H9 (cell line): ENCODE data around the gene SNX18. TPM values are rescaled to one million over a fixed set of nuclear protein-coding genes. Genes with fewer than 3 reads are reported as not detected.

ENCODE experiments used
- DNase-seq: peaks from one replicate; pipeline ENCODE4 v3.0.0-alpha.2; 2017
- H2AFZ ChIP-seq: one replicate; pipeline ENCODE4 v1.6.1; 2013; ENCODE audit warnings: mild to moderate bottlenecking, low read length, control low read depth, moderate library complexity
- H2AK5ac ChIP-seq: 2 replicates; pipeline ENCODE4 v1.6.1; 2013; ENCODE audit warnings: low read length, control low read depth, mixed read lengths; ENCODE audit not compliant: insufficient read length
- H2BK120ac ChIP-seq: one replicate; pipeline ENCODE4 v1.6.1; 2013; ENCODE audit warnings: low read depth, mild to moderate bottlenecking, low read length, control low read depth, inconsistent platforms; ENCODE audit not compliant: poor library complexity, severe bottlenecking
- H2BK12ac ChIP-seq: 2 replicates; pipeline ENCODE4 v1.6.1; 2013; ENCODE audit warnings: low read length, control low read depth, mixed read lengths, low read depth; ENCODE audit not compliant: insufficient read length
- H2BK15ac ChIP-seq: 2 replicates; pipeline ENCODE4 v1.6.1; 2013; ENCODE audit warnings: low read depth, low read length, control low read depth
- H2BK20ac ChIP-seq: one replicate; pipeline ENCODE4 v1.6.1; 2013; ENCODE audit warnings: low read depth, mild to moderate bottlenecking, low read length, control low read depth, inconsistent platforms; ENCODE audit not compliant: poor library complexity, severe bottlenecking
- H2BK5ac ChIP-seq: 2 replicates; pipeline ENCODE4 v1.6.1; 2013; ENCODE audit warnings: low read length, control low read depth, mixed read lengths; ENCODE audit not compliant: insufficient read length
- H3K14ac ChIP-seq: 2 replicates; pipeline ENCODE4 v1.6.1; 2013; ENCODE audit warnings: low read length, control low read depth; ENCODE audit not compliant: insufficient read depth
- H3K18ac ChIP-seq: 2 replicates; pipeline ENCODE4 v1.6.1; 2013; ENCODE audit warnings: low read depth, mild to moderate bottlenecking, mixed read lengths, low read length, control low read depth; ENCODE audit not compliant: insufficient read length
- H3K23ac ChIP-seq: 2 replicates; pipeline ENCODE4 v1.6.1; 2013; ENCODE audit warnings: low read length, control low read depth, mixed read lengths, low read depth; ENCODE audit not compliant: insufficient read length
- H3K23me2 ChIP-seq: 2 replicates; pipeline ENCODE4 v1.6.1; 2013; ENCODE audit warnings: low read depth, mild to moderate bottlenecking, mixed read lengths, low read length, control low read depth; ENCODE audit not compliant: insufficient read length, poor library complexity, severe bottlenecking
- H3K27ac ChIP-seq: 2 replicates; pipeline ENCODE4 v1.5.1; 2013; ENCODE audit warnings: low read length, control low read depth, mixed read lengths, low read depth; ENCODE audit not compliant: insufficient read length
- H3K27me3 ChIP-seq: 2 replicates; pipeline ENCODE4 v1.6.1; 2013; ENCODE audit warnings: low read length, control low read depth, inconsistent platforms; ENCODE audit not compliant: insufficient read depth
- H3K4ac ChIP-seq: 2 replicates; pipeline ENCODE4 v1.6.1; 2013; ENCODE audit warnings: low read depth, mild to moderate bottlenecking, control low read depth, inconsistent platforms, low read length, moderate library complexity
- H3K4me1 ChIP-seq: 2 replicates; pipeline ENCODE4 v1.6.1; 2013; ENCODE audit warnings: low read length, control low read depth, inconsistent platforms; ENCODE audit not compliant: insufficient read depth
- H3K4me2 ChIP-seq: 2 replicates; pipeline ENCODE4 v1.6.1; 2013; ENCODE audit warnings: low read length, control low read depth, mixed read lengths; ENCODE audit not compliant: insufficient read length, insufficient read depth
- H3K56ac ChIP-seq: 2 replicates; pipeline ENCODE4 v1.6.1; 2013; ENCODE audit warnings: low read depth, mild to moderate bottlenecking, mixed read lengths, low read length, control low read depth; ENCODE audit not compliant: insufficient read length
- H3K79me1 ChIP-seq: 2 replicates; pipeline ENCODE4 v1.6.1; 2013; ENCODE audit warnings: low read depth, mild to moderate bottlenecking, moderate library complexity, low read length, control low read depth, inconsistent platforms; ENCODE audit not compliant: insufficient read depth, poor library complexity, severe bottlenecking
- H3K79me2 ChIP-seq: 2 replicates; pipeline ENCODE4 v1.6.1; 2013; ENCODE audit warnings: low read length, control low read depth, inconsistent platforms; ENCODE audit not compliant: insufficient read depth
- H3K9ac ChIP-seq: 2 replicates; pipeline ENCODE4 v1.6.1; 2013; ENCODE audit warnings: low read length, control low read depth, mixed read lengths; ENCODE audit not compliant: insufficient read length; ENCODE audit errors: extremely low read depth
- H3K9me3 ChIP-seq: one replicate; pipeline ENCODE4 v1.6.1; 2013; ENCODE audit warnings: low read depth, low read length, inconsistent platforms; ENCODE audit not compliant: control insufficient read depth
- H3T11ph ChIP-seq: one replicate; pipeline ENCODE4 v1.6.1; 2013; ENCODE audit warnings: mild to moderate bottlenecking, low read length, control low read depth, inconsistent platforms
- H4K20me1 ChIP-seq: one replicate; pipeline ENCODE4 v1.6.1; 2013; ENCODE audit not compliant: control insufficient read depth, insufficient read length, insufficient read depth
- H4K5ac ChIP-seq: 2 replicates; pipeline ENCODE4 v1.6.1; 2013; ENCODE audit warnings: low read depth, mild to moderate bottlenecking, mixed read lengths, low read length, control low read depth; ENCODE audit not compliant: insufficient read length
- H4K8ac ChIP-seq: replicated peaks from 2 replicates; pipeline ENCODE4 v1.6.1; 2013; ENCODE audit warnings: low read length, control low read depth, mixed read lengths, low read depth; ENCODE audit not compliant: insufficient read length
- H4K91ac ChIP-seq: 2 replicates; pipeline ENCODE4 v1.6.1; 2013; ENCODE audit warnings: low read depth, mild to moderate bottlenecking, moderate library complexity, mixed read lengths, low read length, control low read depth; ENCODE audit not compliant: insufficient read length
- H3K27ac Mint-ChIP-seq, 3 experiments: 2 replicates in 2 of 3; 3 replicates in 1 of 3; pipeline ENCODE4 v1.8.0; 2020 to 2021; ENCODE audit warnings: mixed read lengths in 3 of 3, mild to moderate bottlenecking in 1 of 3, moderate library complexity in 1 of 3
- H3K27me3 Mint-ChIP-seq: 2 replicates; pipeline ENCODE4 v1.8.0; 2021; ENCODE audit warnings: low read depth, mild to moderate bottlenecking, moderate library complexity, mixed read lengths
- H3K36me3 Mint-ChIP-seq, 3 experiments: 2 replicates in 2 of 3; 3 replicates in 1 of 3; pipeline ENCODE4 v1.8.0; 2020 to 2021; ENCODE audit warnings: low read depth in 3 of 3, mixed read lengths in 3 of 3; ENCODE audit not compliant: insufficient read depth in 1 of 3
- H3K4me1 Mint-ChIP-seq, 2 experiments: 2 replicates each; pipeline ENCODE4 v1.8.0; 2020; ENCODE audit warnings: mixed read lengths in 2 of 2
- H3K4me3 Mint-ChIP-seq, 2 experiments: 2 replicates in 1 of 2; 3 replicates in 1 of 2; pipeline ENCODE4 v1.8.0; 2020 to 2021; ENCODE audit warnings: mild to moderate bottlenecking in 2 of 2, mixed read lengths in 2 of 2, moderate library complexity in 1 of 2
- H3K9me3 Mint-ChIP-seq, 2 experiments: 2 replicates in 1 of 2; 3 replicates in 1 of 2; pipeline ENCODE4 v1.8.0; 2020; ENCODE audit warnings: mild to moderate bottlenecking in 2 of 2, mixed read lengths in 2 of 2, moderate library complexity in 1 of 2
- WGBS: extraction: QIAGEN DNeasy Blood & Tissue Kit; methylation state at CpG from one replicate; pipeline ENCODE4 v1.1.7; 2013; ENCODE audit warnings: missing lambda C conversion rate, low lambda C conversion rate, mixed read lengths; ENCODE audit not compliant: insufficient read length; ENCODE audit errors: extremely low coverage; 5-methylcytosine and 5-hydroxymethylcytosine counted together
- total RNA-seq: library from RNA; stranded (reverse); gene quantifications from 2 replicates; pipeline ENCODE4 v1.2.1, GENCODE V29; 2021
- TF ChIP-seq, protein P1 (sequence below): fragments of 200-600 bp; sonication (generic); conservative IDR thresholded peaks from 3 replicates; pipeline ENCODE4 v1.8.0; 2021; ENCODE audit warnings: antibody characterized with exemption, mild to moderate bottlenecking

SNX18 gene
- total RNA-seq, 1 experiment from 2014 or later = 17.2 TPM

DNA sequence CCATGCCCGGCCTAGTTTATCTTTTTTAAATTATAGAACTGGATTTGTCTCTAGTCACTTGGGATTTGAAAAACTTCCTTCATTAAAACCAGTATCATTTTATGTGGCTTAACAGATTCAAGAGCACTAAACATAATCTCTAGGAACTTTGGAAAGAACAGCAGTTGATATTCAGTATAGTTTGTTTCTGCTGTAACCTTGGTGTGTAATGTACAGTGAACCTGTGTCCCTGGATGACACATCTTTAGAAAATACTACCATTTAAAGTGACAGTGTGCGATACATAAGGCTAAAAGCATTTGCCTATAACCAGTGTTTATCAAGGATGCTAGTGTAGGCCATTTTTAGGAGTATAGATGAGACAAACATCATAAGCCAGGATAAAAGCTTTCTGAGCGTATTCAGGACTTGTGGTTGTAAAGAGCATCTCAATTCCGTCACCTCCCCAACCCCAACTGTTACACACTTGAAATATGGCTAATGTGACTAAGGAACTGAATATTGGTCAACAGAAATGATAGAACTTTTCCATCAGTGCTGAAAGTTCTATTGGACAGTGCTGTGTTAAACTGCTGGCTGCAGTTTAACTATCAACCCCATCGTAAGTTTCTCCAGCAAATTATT, 4.4 kb downstream of the SNX18 start:
- no CpG with 5 or more reads among the region's 5 CpGs for WGBS
- Histone ChIP-seq H2AK5ac (no peak overlapping the region), H3K27ac (no peak overlapping the region), H2BK5ac (no peak overlapping the region), H3K27me3 (peaks cover 3% of the 10 kb centered on the region; the same call in 1 of the 2 replicates), H3K18ac (no peak overlapping the region), H3K23me2 (peaks cover 7% of the 10 kb centered on the region), H2BK120ac (no peak overlapping the region), H3K4me2 (no peak overlapping the region), H3K4me1 (0 out of 2 replicates have a peak, but pooled peaks cover 2% of the 10 kb centered on the region), H4K8ac (no peak overlapping the region), H2BK20ac (no peak overlapping the region), H4K20me1 (no peaks in the 10 kb centered on the region), H4K91ac (no peak overlapping the region), H3K4ac (no peak overlapping the region), H3K79me2 (peaks cover 11% of the 10 kb centered on the region; the same call in 1 of the 2 replicates), H3K14ac (no peak overlapping the region), H2AFZ (no peak overlapping the region), H4K5ac (no peak overlapping the region), H2BK12ac (no peak overlapping the region), H2BK15ac (no peak overlapping the region), H3K9me3 (no peaks in the 10 kb centered on the region), H3K23ac (no peak overlapping the region), H3K79me1 (no peaks in the 10 kb centered on the region), H3K56ac (no peak overlapping the region), H3K9ac (no peak overlapping the region), H3T11ph (no peak overlapping the region)
- Mint-ChIP-seq H3K9me3 (no peaks in the 10 kb centered on the region), H3K4me1 (peaks cover 43 to 46% of the 10 kb centered on the region in 2 experiments), H3K27ac (no peak overlapping the region), H3K27me3 (peaks cover 16% of the 10 kb centered on the region), H3K4me3 (no peak overlapping the region), H3K36me3 (peaks cover 5 to 14% (median 13%) of the 10 kb centered on the region in 3 experiments; a peak in 5 of 7 replicates)
- no peak for DNase-seq
- TF ChIP-seq, protein P1, sequence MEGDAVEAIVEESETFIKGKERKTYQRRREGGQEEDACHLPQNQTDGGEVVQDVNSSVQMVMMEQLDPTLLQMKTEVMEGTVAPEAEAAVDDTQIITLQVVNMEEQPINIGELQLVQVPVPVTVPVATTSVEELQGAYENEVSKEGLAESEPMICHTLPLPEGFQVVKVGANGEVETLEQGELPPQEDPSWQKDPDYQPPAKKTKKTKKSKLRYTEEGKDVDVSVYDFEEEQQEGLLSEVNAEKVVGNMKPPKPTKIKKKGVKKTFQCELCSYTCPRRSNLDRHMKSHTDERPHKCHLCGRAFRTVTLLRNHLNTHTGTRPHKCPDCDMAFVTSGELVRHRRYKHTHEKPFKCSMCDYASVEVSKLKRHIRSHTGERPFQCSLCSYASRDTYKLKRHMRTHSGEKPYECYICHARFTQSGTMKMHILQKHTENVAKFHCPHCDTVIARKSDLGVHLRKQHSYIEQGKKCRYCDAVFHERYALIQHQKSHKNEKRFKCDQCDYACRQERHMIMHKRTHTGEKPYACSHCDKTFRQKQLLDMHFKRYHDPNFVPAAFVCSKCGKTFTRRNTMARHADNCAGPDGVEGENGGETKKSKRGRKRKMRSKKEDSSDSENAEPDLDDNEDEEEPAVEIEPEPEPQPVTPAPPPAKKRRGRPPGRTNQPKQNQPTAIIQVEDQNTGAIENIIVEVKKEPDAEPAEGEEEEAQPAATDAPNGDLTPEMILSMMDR = no peak
